Measurements from ENCODE around the gene DIAPH1. TPM values are rescaled to one million over a fixed set of nuclear protein-coding genes. Genes with fewer than 3 reads are reported as not detected.

The DIAPH1 gene
- polyA plus RNA-seq, 10 donors = 24.3 to 34.3 (median 27.6) TPM

GRCh38 chr5:141564216-141564692, 54.5 kb downstream of the DIAPH1 start:
- DNase-seq = peak; percentile 89 to 95 (median 94)

GRCh38 chr5:141560725-141561483, 57.9 kb downstream of the DIAPH1 start:
- peak; percentile 95 to 98 (median 96) for DNase-seq

- DNase-seq = peak in 2 of 3 donors; percentile 27 to 58
Measured at GRCh38 chr5:141560151-141560550, 58.6 kb downstream of the DIAPH1 start.

GRCh38 chr5:141559461-141559860, 59.3 kb downstream of the DIAPH1 start:
- DNase-seq = peak in 1 of 3 donors; percentile 32

GRCh38 chr5:141558150-141558549, 60.6 kb downstream of the DIAPH1 start:
- DNase-seq = no peak

GRCh38 chr5:141557681-141558136, 61.1 kb downstream of the DIAPH1 start:
- DNase-seq = peak; percentile 93 to 98 (median 96)

GRCh38 chr5:141547921-141548320, 70.9 kb downstream of the DIAPH1 start:
- no peak for DNase-seq

- DNase-seq = peak in 1 of 3 donors; percentile 16
Measured at GRCh38 chr5:141547488-141547887, 71.3 kb downstream of the DIAPH1 start.

GRCh38 chr5:141543053-141543452, 75.7 kb downstream of the DIAPH1 start:
- no peak for DNase-seq

GRCh38 chr5:141534492-141535213, 84.1 kb downstream of the DIAPH1 start:
- DNase-seq = no peak

- no peak for DNase-seq
Measured at GRCh38 chr5:141533897-141534296, 84.9 kb downstream of the DIAPH1 start.

- no peak for DNase-seq
Measured at GRCh38 chr5:141532726-141533125, 86.1 kb downstream of the DIAPH1 start.

GRCh38 chr5:141529873-141530272, 88.9 kb downstream of the DIAPH1 start:
- no peak for DNase-seq

- peak in 1 of 3 donors; percentile 51 for DNase-seq
Measured at GRCh38 chr5:141529002-141529401, 89.8 kb downstream of the DIAPH1 start.

GRCh38 chr5:141528291-141528984, 90.4 kb downstream of the DIAPH1 start:
- peak; percentile 65 to 94 (median 88) for DNase-seq

- DNase-seq = no peak
Measured at GRCh38 chr5:141527426-141527825, 91.4 kb downstream of the DIAPH1 start.

GRCh38 chr5:141525653-141526052, 93.1 kb downstream of the DIAPH1 start:
- DNase-seq = peak in 1 of 3 donors; percentile 77

GRCh38 chr5:141524604-141525597, 93.9 kb downstream of the DIAPH1 start:
- peak; percentile 97 to 98 (median 98) for DNase-seq

GRCh38 chr5:141523991-141524390, 94.8 kb downstream of the DIAPH1 start:
- no peak for DNase-seq

GRCh38 chr5:141522301-141522700, 96.5 kb downstream of the DIAPH1 start:
- no peak for DNase-seq

All from muscle of back (tissue), 11 donors.